HG02885 (cell line): Measurements from ENCODE around the gene NCOA1.

Source experiments
- ATAC-seq: cut with Tn5 transposase; IDR thresholded peaks from one replicate; pipeline ENCODE4 v1.9.1; 2021; ENCODE audit warnings: mild to moderate bottlenecking; ENCODE audit not compliant: unreplicated experiment, poor library complexity

NCOA1 gene

DNA sequence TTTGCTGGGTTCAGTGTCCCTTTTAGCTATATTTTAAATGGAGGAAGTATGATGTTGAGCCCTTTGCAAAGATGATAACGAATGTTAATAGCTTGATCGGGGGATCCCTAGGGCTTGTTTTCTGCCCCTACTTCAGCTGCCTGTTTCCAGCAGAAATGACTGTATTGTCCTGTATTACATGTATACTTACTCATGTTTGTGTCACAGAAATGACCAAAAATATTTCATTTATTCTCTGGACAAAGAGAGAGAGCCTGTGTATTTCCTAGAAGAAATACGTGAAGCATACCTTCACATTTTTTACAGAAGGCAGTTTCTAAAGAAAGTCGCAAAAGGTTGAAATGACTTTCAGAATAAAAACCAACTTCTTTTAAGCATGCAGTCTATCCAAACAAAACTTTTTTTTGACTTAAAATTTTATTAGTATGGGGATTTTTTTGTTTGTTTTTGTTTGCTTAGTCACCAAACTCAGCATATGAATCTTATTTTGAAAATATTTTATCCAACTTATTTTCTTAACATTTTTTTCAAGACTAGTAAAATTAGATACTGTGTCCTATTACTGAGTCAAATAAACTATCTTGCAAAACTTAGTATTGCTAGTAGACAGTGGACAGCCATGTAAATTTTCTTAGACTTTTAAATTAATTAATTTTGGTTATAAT lies 233.2 kb downstream of the NCOA1 start:
- ATAC-seq: no peak

- ATAC-seq: peak; percentile 51
These were observed 234.9 kb downstream of the NCOA1 start for GRCh38 chr2:24725956-24726355.

GRCh38 chr2:24730481-24730880 lies 239.4 kb downstream of the NCOA1 start:
- ATAC-seq: no peak

GRCh38 chr2:24731040-24731439 lies 240.0 kb downstream of the NCOA1 start:
- ATAC-seq: no peak

DNA sequence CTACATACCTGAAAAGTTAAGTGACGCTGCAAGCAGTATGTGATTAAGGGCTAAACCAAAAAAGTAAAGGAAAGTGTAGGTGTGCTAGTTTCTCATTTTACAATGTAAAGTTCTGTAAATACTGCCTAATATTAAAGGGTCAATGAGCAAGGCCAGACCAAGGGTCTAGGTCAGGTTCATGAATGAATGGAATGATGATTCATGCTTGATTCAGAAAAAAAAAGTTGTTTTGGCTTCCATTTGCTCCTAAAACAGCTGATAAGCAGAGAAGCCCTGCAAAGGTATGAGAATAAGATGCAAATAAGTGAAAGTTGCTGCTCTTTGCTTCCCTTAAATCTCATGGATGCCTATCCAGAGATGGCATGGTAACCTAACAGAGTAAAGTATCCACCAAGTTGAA lies 240.9 kb downstream of the NCOA1 start:
- ATAC-seq: no peak

DNA sequence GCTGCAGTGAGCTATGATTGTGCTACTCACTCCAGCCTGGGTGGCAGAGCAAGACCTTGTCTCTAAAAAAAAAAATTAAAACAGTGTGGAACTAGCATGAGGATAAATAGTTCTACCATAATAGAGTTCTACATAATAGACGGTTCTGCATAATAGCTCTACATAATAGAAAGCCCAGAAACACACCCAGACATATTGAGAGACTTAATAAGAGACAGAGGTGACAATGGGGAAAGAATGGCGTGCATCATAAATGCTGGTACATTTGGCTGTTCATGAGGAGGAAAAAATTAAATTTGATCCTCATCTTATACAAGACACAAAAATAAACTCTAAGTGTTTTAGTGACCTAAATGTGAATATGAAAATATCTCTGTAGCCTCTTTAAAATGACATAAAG lies 243.7 kb downstream of the NCOA1 start:
- no peak for ATAC-seq

DNA sequence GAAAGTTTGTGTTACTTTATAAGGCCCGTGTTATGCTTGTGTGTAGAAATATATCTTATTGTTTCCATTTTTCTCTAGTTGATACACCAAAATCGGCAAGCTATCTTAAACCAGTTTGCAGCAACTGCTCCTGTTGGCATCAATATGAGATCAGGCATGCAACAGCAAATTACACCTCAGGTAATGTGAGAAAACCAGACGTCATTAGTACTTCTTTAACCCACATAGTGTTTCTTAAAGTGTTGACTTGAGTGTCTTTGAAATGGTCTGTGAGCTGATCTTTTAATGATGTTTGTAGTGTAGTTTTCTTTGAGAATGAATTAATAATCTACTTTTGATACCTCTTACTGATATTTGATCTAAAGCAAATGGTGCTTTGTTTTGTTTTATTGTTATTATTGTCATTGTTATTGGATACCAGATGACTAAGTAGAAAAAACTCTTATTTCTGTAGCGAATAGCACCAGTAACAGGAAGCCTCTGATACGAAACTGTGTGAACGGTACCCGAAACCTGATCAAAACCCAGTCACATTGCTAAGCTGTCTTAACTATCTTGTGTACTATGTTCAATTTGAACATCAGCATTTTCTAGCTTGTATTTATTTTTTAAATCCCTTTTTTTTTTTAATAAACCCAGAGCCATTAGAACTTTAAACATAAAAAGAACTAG lies 248.4 kb downstream of the NCOA1 start:
- ATAC-seq: no peak

- ATAC-seq: no peak
These were observed 249.1 kb downstream of the NCOA1 start for GRCh38 chr2:24740142-24740541.

- ATAC-seq: no peak
These were observed 251.7 kb downstream of the NCOA1 start for GRCh38 chr2:24742730-24743129.

GRCh38 chr2:24743924-24744323 lies 252.9 kb downstream of the NCOA1 start:
- no peak for ATAC-seq

- no peak for ATAC-seq
These were observed 253.3 kb downstream of the NCOA1 start for GRCh38 chr2:24744356-24744755.

- ATAC-seq: no peak
These were observed 254.8 kb downstream of the NCOA1 start for GRCh38 chr2:24745825-24746224.

DNA sequence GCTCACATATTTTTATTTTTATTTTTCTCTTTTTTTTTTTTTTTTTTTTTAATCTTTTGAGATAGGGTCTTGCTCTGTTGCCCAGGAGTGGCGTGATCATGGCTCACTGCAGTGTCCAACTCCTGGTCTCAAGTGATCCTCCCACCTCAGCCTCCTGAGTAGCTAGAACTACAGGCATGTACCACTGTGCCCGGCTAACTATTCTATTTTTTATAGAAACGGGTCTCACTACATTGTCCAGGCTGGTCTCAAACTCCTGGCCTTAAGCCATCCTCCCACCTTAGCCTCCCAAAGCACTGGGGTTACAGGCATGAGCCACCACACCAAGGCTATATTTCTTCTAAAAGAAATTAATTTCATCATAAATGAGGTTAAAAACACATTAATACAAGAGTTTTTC lies 256.2 kb downstream of the NCOA1 start:
- no peak for ATAC-seq

GRCh38 chr2:24749069-24749691 lies 258.1 kb downstream of the NCOA1 start:
- no peak for ATAC-seq

DNA sequence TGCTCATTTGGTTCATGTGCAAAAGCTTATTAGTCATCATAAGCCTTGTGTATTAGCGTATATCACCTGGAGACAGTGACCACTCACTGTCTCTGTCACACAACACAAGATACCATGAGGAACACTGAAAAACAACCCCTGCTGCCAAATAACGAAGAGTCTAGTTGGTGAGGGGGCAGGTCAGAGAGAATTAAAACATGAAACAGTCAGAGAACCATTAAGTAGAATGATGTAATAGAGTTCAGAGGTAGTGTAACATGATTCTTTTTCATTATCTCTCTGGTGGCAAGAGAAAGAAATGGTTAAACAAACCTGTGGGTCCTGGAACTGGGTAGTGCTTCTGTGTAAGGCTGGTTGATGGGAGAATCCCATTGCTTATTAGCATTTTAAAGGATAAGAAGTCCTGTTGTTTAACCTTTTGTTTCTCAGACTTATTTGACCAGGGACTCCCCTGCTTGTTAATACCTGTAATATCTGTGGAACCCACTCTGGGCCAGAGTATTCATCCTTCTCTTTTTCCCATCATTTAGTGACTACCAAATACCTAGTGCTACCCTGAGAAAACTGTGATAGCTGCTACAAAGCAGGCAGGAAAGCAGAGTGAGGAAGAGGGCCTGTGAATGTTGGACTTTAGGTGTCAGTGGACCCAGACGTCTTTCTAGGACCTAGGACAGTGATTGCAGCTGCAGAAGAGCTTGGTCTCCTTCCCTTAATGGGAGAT lies 264.1 kb downstream of the NCOA1 start:
- no peak for ATAC-seq

DNA sequence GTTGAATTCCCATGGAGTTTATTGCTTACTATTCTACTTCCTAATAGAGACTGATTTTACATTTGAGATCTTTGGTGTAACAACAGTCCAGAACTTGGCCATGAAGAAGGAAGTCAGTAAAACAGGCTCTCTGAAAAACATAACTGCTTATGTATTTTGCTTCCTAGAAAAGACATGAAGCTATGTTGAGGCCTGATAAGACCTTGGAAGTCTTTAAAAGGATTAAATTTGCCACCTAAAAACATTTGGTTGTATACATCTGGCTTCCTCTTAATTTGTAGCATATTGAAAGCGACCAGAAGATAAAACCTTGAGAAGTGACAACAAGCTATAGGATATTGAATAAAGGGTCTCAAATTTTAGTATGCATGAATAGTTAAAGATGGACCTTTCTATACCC lies 265.7 kb downstream of the NCOA1 start:
- ATAC-seq: no peak

DNA sequence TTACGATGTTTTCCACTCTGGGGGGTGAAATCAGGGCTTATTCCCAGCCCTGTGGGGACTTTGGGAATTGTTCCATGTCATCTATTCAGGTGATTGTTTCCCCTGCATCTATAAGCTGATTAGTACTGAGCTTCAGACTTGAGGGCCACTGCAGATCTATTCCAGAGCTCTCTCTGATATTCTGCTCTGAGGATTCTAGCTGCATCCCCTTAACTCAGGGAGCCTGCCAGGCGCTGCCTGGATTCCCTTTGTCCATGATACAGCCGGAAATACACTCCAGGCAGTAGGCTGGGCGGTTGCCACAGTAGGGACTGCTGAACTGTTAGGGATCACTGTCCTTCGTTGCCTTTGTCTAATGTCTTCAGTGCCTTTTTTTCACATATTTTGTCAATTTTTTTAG lies 270.8 kb downstream of the NCOA1 start:
- no peak for ATAC-seq

DNA sequence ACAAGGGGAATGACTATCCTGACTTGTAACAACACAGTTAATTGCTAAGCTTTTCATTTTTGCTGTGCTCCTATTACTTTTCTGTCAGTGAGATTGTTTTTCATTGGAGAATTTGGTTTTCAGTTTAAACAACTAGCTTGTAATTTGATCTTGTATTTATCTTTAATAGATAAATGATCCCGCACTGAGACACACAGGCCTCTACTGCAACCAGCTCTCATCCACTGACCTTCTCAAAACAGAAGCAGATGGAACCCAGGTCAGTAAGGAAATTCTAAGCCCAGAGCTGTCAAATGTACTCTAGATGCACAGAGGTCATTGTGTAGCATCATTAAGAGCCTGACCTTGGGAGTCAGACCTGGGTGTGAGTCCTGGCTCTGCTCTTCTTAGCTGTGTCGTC lies 271.5 kb downstream of the NCOA1 start:
- no peak for ATAC-seq

GRCh38 chr2:24763843-24764242 lies 272.8 kb downstream of the NCOA1 start:
- no peak for ATAC-seq

DNA sequence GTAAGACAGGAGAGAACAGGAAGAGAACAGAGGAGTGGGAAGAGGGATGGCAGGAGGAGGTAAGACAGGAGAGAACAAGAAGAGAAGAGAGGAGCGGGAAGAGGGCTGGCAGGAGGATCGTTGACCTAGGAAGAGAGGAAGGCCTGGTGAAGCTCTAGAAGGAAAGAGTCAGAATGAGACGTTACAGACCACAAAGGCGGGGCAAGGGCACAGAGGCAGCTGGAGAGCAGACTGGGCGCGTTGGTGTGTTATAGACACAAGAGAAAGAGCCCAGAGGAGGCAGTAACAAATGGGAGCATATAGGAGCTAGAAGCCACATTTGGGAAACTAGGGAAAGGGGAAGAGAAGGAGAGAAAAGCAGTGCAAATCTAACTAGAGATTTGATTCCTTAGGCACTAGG lies 275.6 kb downstream of the NCOA1 start:
- ATAC-seq: no peak

DNA sequence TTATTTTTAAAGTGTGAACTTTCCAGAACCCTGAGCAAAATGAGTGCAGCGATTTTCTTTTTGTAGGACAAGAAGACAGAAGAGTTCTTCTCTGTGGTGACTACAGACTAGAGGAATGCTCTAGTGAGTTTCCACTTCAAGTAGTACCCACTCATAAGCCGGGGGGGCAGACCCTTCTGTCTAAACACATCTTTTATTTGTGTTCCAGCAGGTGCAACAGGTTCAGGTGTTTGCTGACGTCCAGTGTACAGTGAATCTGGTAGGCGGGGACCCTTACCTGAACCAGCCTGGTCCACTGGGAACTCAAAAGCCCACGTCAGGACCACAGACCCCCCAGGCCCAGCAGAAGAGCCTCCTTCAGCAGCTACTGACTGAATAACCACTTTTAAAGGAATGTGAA lies 277.0 kb downstream of the NCOA1 start:
- ATAC-seq: no peak
